HCT116 (cell line): ENCODE results near the gene CRACR2A. TPM values are rescaled to one million over a fixed set of nuclear protein-coding genes. Genes with fewer than 3 reads are reported as not detected.

Experiments
- ATAC-seq: fragments of 200-7000 bp; cut with Tn5 transposase; 2 replicates; pipeline ENCODE4 v1.9.1; 2020; ENCODE audit warnings: mild to moderate bottlenecking, moderate library complexity
- BruUV-seq: library from RNA; stranded (reverse); fragments of 400-500 nt; replicated peaks from 2 replicates; lab custom pipeline; 2021; lab: Mats Ljungman, UMichigan
- CTCF ChIA-PET: fragments of 300-600 bp; sonication (Branson Sonifier 250); formaldehyde crosslinking; loops from one replicate; lab custom pipeline; 2021; ENCODE audit warnings: antibody characterized with exemption; lab: Charles Lee
- POLR2A ChIA-PET: fragments of 300-600, 350-600 bp; sonication (Branson Sonifier 250); formaldehyde crosslinking; loops from one replicate; lab custom pipeline; 2021; ENCODE audit warnings: antibody characterized with exemption; lab: Charles Lee
- RAD21 ChIA-PET, 2 experiments: fragments of 300-600 bp; sonication (Branson Sonifier 250); formaldehyde crosslinking; loops; one replicate each; lab custom pipeline; 2023; ENCODE audit warnings: low total read pairs in 2 of 2; ENCODE audit not compliant: uncharacterized antibody in 2 of 2, unreplicated experiment in 2 of 2, low non-redundant PET in 1 of 2; lab: Charles Lee
- DNase-seq: peaks from one replicate; pipeline ENCODE4 v3.0.0-alpha.2; 2010; ENCODE audit warnings: low read depth, low spot score
- H2AFZ ChIP-seq: fragments of 200-600 bp; shearing (Covaris generic), sonication (generic); 2 replicates; pipeline ENCODE4 v1.6.1; 2017; ENCODE audit warnings: low read depth, mixed run types, mixed read lengths, antibody characterized with exemption, low read length; ENCODE audit not compliant: poor library complexity, severe bottlenecking
- H3K27ac ChIP-seq: 2 replicates; pipeline ENCODE4 v1.5.1; 2012; ENCODE audit warnings: low read depth, low read length
- H3K27me3 ChIP-seq: fragments of 200-600 bp; sonication (generic); 2 replicates; pipeline ENCODE4 v1.6.1; 2016; ENCODE audit warnings: mixed run types, low read length, mixed read lengths; ENCODE audit not compliant: insufficient read depth
- H3K36me3 ChIP-seq, 2 experiments: fragments of 200-500 bp in 1 of 2; fragments of 200-600 bp in 1 of 2; sonication (Bioruptor generic) in 1 of 2; sonication (generic) in 1 of 2; 2 replicates each; pipeline versions ENCODE4 v1.5.1 to v1.6.1; 2014 to 2016; ENCODE audit warnings: low read length in 2 of 2, inconsistent platforms in 1 of 2, mixed read lengths in 1 of 2, mixed run types in 1 of 2; ENCODE audit not compliant: insufficient read depth in 2 of 2, control insufficient read depth in 1 of 2
- H3K4me1 ChIP-seq, 2 experiments: fragments of 200-600 bp in 1 of 2; sonication (generic) in 1 of 2; 2 replicates each; pipeline versions ENCODE4 v1.5.1 to v1.6.1; 2012 to 2017; ENCODE audit warnings: low read length in 2 of 2, inconsistent platforms in 1 of 2, mild to moderate bottlenecking in 1 of 2, mixed read lengths in 1 of 2, mixed run types in 1 of 2, moderate library complexity in 1 of 2; ENCODE audit not compliant: insufficient read depth in 2 of 2, control insufficient read depth in 1 of 2
- H3K4me2 ChIP-seq: fragments of 200-600 bp; sonication (generic); 2 replicates; pipeline ENCODE4 v1.6.1; 2017; ENCODE audit warnings: mixed run types, low read length, mixed read lengths
- H3K4me3 ChIP-seq, 2 experiments: fragments of 200-600 bp in 1 of 2; sonication (generic) in 1 of 2; replicated peaks in 1 of 2; 2 replicates each; pipeline ENCODE4 v1.5.1; 2011 to 2016; ENCODE audit warnings: low read length in 2 of 2, control low read depth in 1 of 2, low read depth in 1 of 2, mild to moderate bottlenecking in 1 of 2, mixed read lengths in 1 of 2, mixed run types in 1 of 2
- H3K79me2 ChIP-seq: fragments of 200-600 bp; sonication (generic); 2 replicates; pipeline ENCODE4 v1.6.1; 2017; ENCODE audit warnings: mild to moderate bottlenecking, mixed run types, low read length, moderate library complexity, mixed read lengths; ENCODE audit not compliant: insufficient read depth
- H3K9ac ChIP-seq: fragments of 200-600 bp; sonication (generic); 2 replicates; pipeline ENCODE4 v1.6.1; 2016; ENCODE audit warnings: low read length, mixed read lengths
- H3K9me2 ChIP-seq: fragments of 200-600 bp; sonication (generic), shearing (Covaris generic); 2 replicates; pipeline ENCODE4 v1.6.1; 2017; ENCODE audit warnings: mixed run types, mild to moderate bottlenecking, moderate library complexity; ENCODE audit not compliant: insufficient read depth
- H3K9me3 ChIP-seq, 2 experiments: fragments of 200-500 bp in 1 of 2; fragments of 200-600 bp in 1 of 2; sonication (Bioruptor generic) in 1 of 2; sonication (generic) in 1 of 2; 2 replicates each; pipeline ENCODE4 v1.6.1; 2014 to 2017; ENCODE audit warnings: low read length in 2 of 2, mixed read lengths in 2 of 2, inconsistent platforms in 1 of 2, low read depth in 1 of 2, mild to moderate bottlenecking in 1 of 2, mixed run types in 1 of 2, moderate library complexity in 1 of 2; ENCODE audit not compliant: control insufficient read depth in 1 of 2, insufficient read depth in 1 of 2
- H4K20me1 ChIP-seq: fragments of 200-600 bp; sonication (generic), shearing (Covaris generic); 2 replicates; pipeline ENCODE4 v1.6.1; 2017; ENCODE audit warnings: mixed run types, mild to moderate bottlenecking, moderate library complexity; ENCODE audit not compliant: insufficient read depth
- CTCF ChIP-seq, 3 experiments: fragments of 200-600 bp in 1 of 3; sonication (generic) in 1 of 3; IDR thresholded peaks in 2 of 3; conservative IDR thresholded peaks in 1 of 3; 2 replicates each; pipeline ENCODE4 v1.5.1; 2012 to 2017; ENCODE audit warnings: low read depth in 2 of 3, low read length in 2 of 3, antibody characterized with exemption in 1 of 3, borderline replicate concordance in 1 of 3, control low read depth in 1 of 3, mild to moderate bottlenecking in 1 of 3, mixed read lengths in 1 of 3, mixed run types in 1 of 3, moderate library complexity in 1 of 3; ENCODE audit not compliant: insufficient read depth in 1 of 3
- ELF1 ChIP-seq: IDR thresholded peaks from 2 replicates; pipeline ENCODE4 v1.6.1; 2012; ENCODE audit warnings: low read depth, borderline replicate concordance
- EZH2 ChIP-seq: fragments of 200-600 bp; sonication (generic); IDR thresholded peaks from 2 replicates; pipeline ENCODE4 v1.6.1; 2017; ENCODE audit warnings: antibody characterized with exemption, mixed run types
- MAX ChIP-seq: IDR thresholded peaks from 2 replicates; pipeline ENCODE4 v1.6.1; 2012
- POLR2AphosphoS5 ChIP-seq: IDR thresholded peaks from 2 replicates; pipeline ENCODE4 v1.6.1; 2011; ENCODE audit warnings: mild to moderate bottlenecking, low read depth, low read length, moderate library complexity
- RAD21 ChIP-seq: IDR thresholded peaks from 2 replicates; pipeline ENCODE4 v1.6.1; 2012; ENCODE audit warnings: low read depth, mild to moderate bottlenecking
- REST ChIP-seq: IDR thresholded peaks from 2 replicates; pipeline ENCODE4 v1.6.1; 2012; ENCODE audit warnings: low read depth
- SRF ChIP-seq: IDR thresholded peaks from 2 replicates; pipeline ENCODE4 v1.6.1; 2012; ENCODE audit warnings: low read depth
- YY1 ChIP-seq: IDR thresholded peaks from 2 replicates; pipeline ENCODE4 v1.6.1; 2011; ENCODE audit warnings: low read length, low read depth, moderate library complexity, mild to moderate bottlenecking; ENCODE audit not compliant: insufficient replicate concordance; ENCODE audit errors: extremely low read depth
- ZNF274 ChIP-seq: fragments of 200-500 bp; sonication (Bioruptor generic); IDR thresholded peaks from 2 replicates; pipeline ENCODE4 v1.6.1; 2014; ENCODE audit warnings: mild to moderate bottlenecking, low read depth, low read length, inconsistent platforms
- intact Hi-C: fragments of 100-400 bp; cut with micrococcal nuclease; formaldehyde crosslinking; loops from 2 replicates; pipeline ENCODE4 v1.10.0; 2022
- total RNA-seq: library from RNA; stranded (reverse); gene quantifications from one replicate; pipeline ENCODE4 v1.2.1, GENCODE V29; 2021; ENCODE audit not compliant: unreplicated experiment

CRACR2A gene
- total RNA-seq, 1 experiment from 2014 or later, result 18.4 TPM

GRCh38 chr12:3589745-3590144 is 163.2 kb downstream of the CRACR2A start:
- ATAC-seq (no peak), DNase-seq (no peak)
- BruUV-seq, result no TSS peak
- CTCF ChIA-PET, result no interaction called here
- H3K27me3 ChIP-seq, result peaks cover 50% of the 10 kb centered on the region; the same call in 1 of the 2 replicates
- H3K4me1 ChIP-seq, result no peaks in the 10 kb centered on the region
- H3K9ac ChIP-seq, result no peak overlapping the region
- no peak for TF ChIP-seq MAX
- no peak for TF ChIP-seq ZNF274
- TF ChIP-seq SRF, result no peak
- TF ChIP-seq CTCF (IDR thresholded peaks at IDR 0.05 in 2 of 3, conservative IDR thresholded peaks at IDR 0.05 in 1 of 3; ENCODE audit: borderline replicate concordance in 1 of 3, insufficient read depth in 1 of 3, low read depth in 2 of 3, low read length in 2 of 3), result no peak
- no peak for TF ChIP-seq EZH2
- TF ChIP-seq REST, result no peak
- TF ChIP-seq RAD21, result no peak
- TF ChIP-seq POLR2AphosphoS5, result no peak
- TF ChIP-seq ELF1, result no peak
- no peak for TF ChIP-seq YY1
- no peaks in the 10 kb centered on the region for H3K9me3 ChIP-seq
- no peak overlapping the region for H3K27ac ChIP-seq
- intact Hi-C loops, result no loop called here
- RAD21 ChIA-PET, result no interaction called here
- H3K4me2 ChIP-seq, result no peak overlapping the region
- POLR2A ChIA-PET, result no interaction called here
- no peaks in the 10 kb centered on the region for H3K36me3 ChIP-seq
- H3K79me2 ChIP-seq, result no peaks in the 10 kb centered on the region
- no peaks in the 10 kb centered on the region for H4K20me1 ChIP-seq
- no peak overlapping the region for H3K4me3 ChIP-seq
- H2AFZ ChIP-seq, result no peak overlapping the region
- no peaks in the 10 kb centered on the region for H3K9me2 ChIP-seq
